K562 (cell line): ENCODE results near the gene PNRC2. TPM values are rescaled to one million over a fixed set of nuclear protein-coding genes. Genes with fewer than 3 reads are reported as not detected.

Source experiments
- ATAC-seq: fragments of 200-7000 bp; cut with Tn5 transposase; 3 replicates; pipeline ENCODE4 v1.9.1; 2020; ENCODE audit warnings: moderate library complexity
- BruUV-seq: library from RNA; stranded (reverse); fragments of 400-500 nt; replicated peaks from 2 replicates; lab custom pipeline; 2021; lab: Mats Ljungman, UMichigan
- CTCF ChIA-PET: fragments of 300-600 bp; formaldehyde crosslinking; extraction: SDS; loops from one replicate; lab custom pipeline; 2021; ENCODE audit warnings: low intra/inter-chr PET ratio; lab: Yijun Ruan, JAX
- POLR2A ChIA-PET: fragments of 300-600, 350-650 bp; sonication (Branson Sonifier 250); formaldehyde crosslinking; extraction: SDS; loops from one replicate; lab custom pipeline; 2021; ENCODE audit warnings: antibody characterized with exemption, inconsistent platforms; lab: Yijun Ruan, JAX
- DNase-seq, 4 experiments: peaks; one replicate each; pipeline versions ENCODE4 v3.0.0 to v3.0.0-alpha.2; 2011 to 2018; ENCODE audit warnings: low spot score in 3 of 4, mixed read lengths in 3 of 4; ENCODE audit errors: extremely low read depth in 1 of 4
- FAIRE-seq: peaks from 2 replicates; lab custom pipeline; 2011; peaks lifted over from hg19 to GRCh38; lab: Jason Lieb, UNC
- H2AFZ ChIP-seq: 2 replicates; pipeline ENCODE4 v1.6.0; 2011; ENCODE audit warnings: low read depth, low read length, control low read depth, inconsistent platforms
- H3K27ac ChIP-seq: fragments of 200-600 bp; 3 replicates; pipeline ENCODE4 v1.8.0; 2011; ENCODE audit warnings: low read depth, mild to moderate bottlenecking, control low read depth, inconsistent platforms, low read length, moderate library complexity, mixed read lengths; ENCODE audit errors: extremely low read depth
- H3K27me3 ChIP-seq, 2 experiments: fragments of 300-600 bp in 1 of 2; 2 replicates in 1 of 2; 3 replicates in 1 of 2; pipeline versions ENCODE4 v1.6.0 to v1.8.0; 2011; ENCODE audit warnings: inconsistent platforms in 2 of 2, low read length in 2 of 2, mild to moderate bottlenecking in 1 of 2, mixed read lengths in 1 of 2, moderate library complexity in 1 of 2; ENCODE audit not compliant: control insufficient read depth in 2 of 2, insufficient read depth in 2 of 2
- H3K36me3 ChIP-seq: fragments of 300-600 bp; 3 replicates; pipeline ENCODE4 v1.8.0; 2011; ENCODE audit warnings: mild to moderate bottlenecking, low read length, inconsistent platforms; ENCODE audit not compliant: control insufficient read depth, insufficient read depth
- H3K4me1 ChIP-seq, 2 experiments: fragments of 200-600 bp in 1 of 2; replicated peaks in 1 of 2; 2 replicates in 1 of 2; 3 replicates in 1 of 2; pipeline versions ENCODE4 v1.5.1 to v1.8.0; 2011; ENCODE audit warnings: inconsistent platforms in 2 of 2, low read length in 2 of 2, mild to moderate bottlenecking in 1 of 2, mixed read lengths in 1 of 2, moderate library complexity in 1 of 2; ENCODE audit not compliant: control insufficient read depth in 2 of 2, insufficient read depth in 2 of 2
- H3K4me2 ChIP-seq: 2 replicates; pipeline ENCODE4 v1.6.1; 2011; ENCODE audit warnings: low read length, control low read depth, inconsistent platforms, mixed read lengths; ENCODE audit not compliant: insufficient read depth
- H3K4me3 ChIP-seq: fragments of 200-600 bp; sonication (generic), shearing (Covaris generic); 2 replicates; pipeline ENCODE4 v1.5.1; 2016; ENCODE audit warnings: control low read depth, inconsistent platforms
- H3K79me2 ChIP-seq: fragments of 200-600 bp; 3 replicates; pipeline ENCODE4 v1.8.0; 2011; ENCODE audit warnings: low read length, inconsistent platforms; ENCODE audit not compliant: control insufficient read depth, insufficient read depth
- H3K9ac ChIP-seq, 2 experiments: 2 replicates each; pipeline versions ENCODE4 v1.6.0 to v1.6.1; 2011; ENCODE audit warnings: low read depth in 2 of 2, low read length in 2 of 2, control low read depth in 1 of 2, inconsistent platforms in 1 of 2, mild to moderate bottlenecking in 1 of 2, mixed read lengths in 1 of 2; ENCODE audit not compliant: insufficient read depth in 1 of 2
- H3K9me1 ChIP-seq: one replicate; pipeline ENCODE4 v1.6.0; 2011; ENCODE audit warnings: inconsistent platforms, mild to moderate bottlenecking, low read length, moderate library complexity; ENCODE audit not compliant: control insufficient read depth, insufficient read depth
- H3K9me3 ChIP-seq: replicated peaks from 2 replicates; pipeline ENCODE4 v1.5.1; 2011; ENCODE audit warnings: low read depth, low read length, inconsistent platforms; ENCODE audit not compliant: control insufficient read depth, insufficient read depth
- H4K20me1 ChIP-seq: replicated peaks from 2 replicates; pipeline ENCODE4 v1.6.1; 2011; ENCODE audit warnings: low read length, inconsistent platforms, mixed read lengths; ENCODE audit not compliant: control insufficient read depth, insufficient read depth
- GTF2E2 ChIP-seq: fragments of 200-800 bp; sonication (Bioruptor generic); IDR thresholded peaks from 2 replicates; pipeline ENCODE4 v1.6.1; 2016; ENCODE audit warnings: missing genetic modification characterization, missing compliant biosample characterization
- ILF3 ChIP-seq: fragments of 450-650 bp; IDR thresholded peaks from 2 replicates; pipeline ENCODE4 v1.6.1; 2018; ENCODE audit warnings: antibody characterized with exemption, mild to moderate bottlenecking, moderate library complexity, borderline replicate concordance
- NFIC ChIP-seq: fragments of 450-650 bp; IDR thresholded peaks from 2 replicates; pipeline ENCODE4 v1.6.1; 2017; ENCODE audit warnings: mild to moderate bottlenecking, inconsistent platforms
- NR4A1 ChIP-seq, 2 experiments: fragments of 250-450 bp in 1 of 2; fragments of 450-650 bp in 1 of 2; sonication (Bioruptor Pico) in 1 of 2; IDR thresholded peaks; 2 replicates each; pipeline versions ENCODE4 v1.4.0 to v1.6.1; 2016 to 2020; ENCODE audit warnings: mild to moderate bottlenecking in 2 of 2, missing compliant biosample characterization in 1 of 2, missing genetic modification characterization in 1 of 2, moderate library complexity in 1 of 2
- OTX1 ChIP-seq: fragments of 450-650 bp; formaldehyde crosslinking; IDR thresholded peaks from 2 replicates; pipeline ENCODE4 v1.4.0; 2022; ENCODE audit warnings: mild to moderate bottlenecking
- RBM17 ChIP-seq: fragments of 200-400 bp; formaldehyde crosslinking; IDR thresholded peaks from 2 replicates; pipeline ENCODE4 v1.6.1; 2017; ENCODE audit warnings: low read depth, mild to moderate bottlenecking, low read length, borderline replicate concordance
- SP2 ChIP-seq: IDR thresholded peaks from 2 replicates; pipeline ENCODE4 v1.6.1; 2011; ENCODE audit warnings: mild to moderate bottlenecking, low read depth, low read length, moderate library complexity; ENCODE audit not compliant: poor library complexity, severe bottlenecking; ENCODE audit errors: extremely low read depth
- TGIF2 ChIP-seq: sonication (generic); formaldehyde crosslinking; IDR thresholded peaks from 2 replicates; pipeline ENCODE4 v1.8.1; 2022; ENCODE audit warnings: mild to moderate bottlenecking, missing genetic modification reagents, moderate library complexity
- ZNF384 ChIP-seq: IDR thresholded peaks from 2 replicates; pipeline ENCODE4 v1.6.1; 2012; ENCODE audit warnings: low read depth, low read length, improper control_type of control experiment
- WGBS: fragments of 100-300 bp; shearing (Covaris generic); methylation state at CpG from one replicate; pipeline ENCODE4 v1.1.6; 2016; ENCODE audit warnings: low coverage, mixed read lengths; ENCODE audit not compliant: insufficient coverage; ENCODE audit errors: missing lambda C conversion rate; 5-methylcytosine and 5-hydroxymethylcytosine counted together
- in situ Hi-C: fragments of 300-500 bp; cut with MboI; formaldehyde crosslinking; loops from 4 replicates; pipeline ENCODE4 v1.15.0; 2018; ENCODE audit warnings: inconsistent platforms, mixed read lengths
- intact Hi-C: fragments of 100-400 bp; cut with micrococcal nuclease; formaldehyde crosslinking; loops from 2 replicates; pipeline ENCODE4 v1.14.2; 2022
- polyA plus RNA-seq, 8 experiments: library from polyadenylated mRNA; depleted of rRNA in 4 of 8; stranded (reverse) in 5 of 8; unstranded in 3 of 8; fragments of >200 nt; fragmentation: Nextera tagmentation in 2 of 8; fragmentation: Illumina TruSeq in 1 of 8; extraction: Ambion mirVana in 2 of 8; extraction: Trizol in 1 of 8; gene quantifications; 2 replicates each; pipeline versions ENCODE4 v1.2.1 to v1.2.3, GENCODE V29; 2011 to 2014; ENCODE audit warnings: inconsistent platforms in 1 of 8, missing spikeins in 1 of 8
- total RNA-seq, 7 experiments: library from RNA; depleted of rRNA in 6 of 7; stranded (reverse); fragments of >200 nt in 6 of 7; fragmentation: Illumina TruSeq in 2 of 7; extraction: Trizol in 2 of 7; gene quantifications; 2 replicates each; pipeline versions ENCODE4 v1.2.1 to v1.2.3, GENCODE V29; 2011 to 2021; ENCODE audit warnings: low replicate concordance in 1 of 7
- TF ChIP-seq, protein P1 (sequence below): fragments of 450-650 bp; formaldehyde crosslinking; IDR thresholded peaks from 2 replicates; pipeline ENCODE4 v1.4.0; 2022; ENCODE audit warnings: missing genetic modification characterization
- TF ChIP-seq, protein P2 (sequence below): fragments of 450-650 bp; formaldehyde crosslinking; conservative IDR thresholded peaks from 2 replicates; pipeline ENCODE4 v1.4.0; 2022; ENCODE audit warnings: mild to moderate bottlenecking, missing genetic modification characterization
- TF ChIP-seq, protein P3 (sequence below): fragments of 250-450 bp; sonication (Bioruptor Pico); IDR thresholded peaks from 2 replicates; pipeline ENCODE4 v1.8.0; 2022; ENCODE audit warnings: inconsistent platforms

The PNRC2 gene
- total and polyA plus RNA-seq, 9 of the 15 experiments (the other 6 are each of a cell fraction or from before 2014, with no cell fraction given) = 127 to 303 (median 203) TPM

DNA sequence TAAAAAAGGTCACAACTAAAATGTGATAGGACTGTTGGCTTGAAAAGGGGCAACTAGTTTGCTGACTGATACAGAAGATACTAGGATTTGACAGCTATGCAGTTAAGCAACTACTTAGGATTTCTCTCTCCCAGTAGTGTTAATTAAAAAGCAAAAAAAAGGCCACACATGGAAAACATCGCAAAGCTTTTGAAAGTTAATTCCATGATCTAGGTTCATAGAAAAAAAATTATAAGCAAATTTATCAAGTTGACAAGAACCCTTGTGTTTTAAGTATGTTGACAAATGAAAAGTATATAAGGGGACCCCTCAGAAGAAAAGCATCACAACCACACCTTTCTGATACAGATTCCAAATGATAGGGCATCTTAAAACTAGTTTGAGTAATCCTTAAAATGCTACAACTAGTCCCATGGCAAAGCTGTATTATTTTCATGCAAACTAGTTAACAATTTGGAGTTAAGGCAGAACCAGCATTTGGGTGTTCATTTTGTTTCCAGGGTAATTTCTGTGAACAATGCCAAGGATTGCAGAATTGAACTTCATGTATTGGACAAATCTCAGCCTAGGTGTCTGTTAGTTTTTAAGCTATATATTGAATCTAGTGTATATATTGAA lies 4.1 kb downstream of the PNRC2 start (continued):
- TF ChIP-seq, protein P1, sequence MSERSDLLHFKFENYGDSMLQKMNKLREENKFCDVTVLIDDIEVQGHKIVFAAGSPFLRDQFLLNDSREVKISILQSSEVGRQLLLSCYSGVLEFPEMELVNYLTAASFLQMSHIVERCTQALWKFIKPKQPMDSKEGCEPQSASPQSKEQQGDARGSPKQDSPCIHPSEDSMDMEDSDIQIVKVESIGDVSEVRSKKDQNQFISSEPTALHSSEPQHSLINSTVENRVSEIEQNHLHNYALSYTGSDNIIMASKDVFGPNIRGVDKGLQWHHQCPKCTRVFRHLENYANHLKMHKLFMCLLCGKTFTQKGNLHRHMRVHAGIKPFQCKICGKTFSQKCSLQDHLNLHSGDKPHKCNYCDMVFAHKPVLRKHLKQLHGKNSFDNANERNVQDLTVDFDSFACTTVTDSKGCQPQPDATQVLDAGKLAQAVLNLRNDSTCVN (CRISPR knock-in tag) = 0 out of 2 replicates have a peak, but pooled peaks have one; percentile 16
- peak; percentile 81 for TF ChIP-seq ILF3
- TF ChIP-seq SP2 = no peak
- TF ChIP-seq ZNF384 = no peak
- TF ChIP-seq TGIF2 (CRISPR knock-in tag) = no peak
- TF ChIP-seq, all 486 proteins: peak for 28

DNA sequence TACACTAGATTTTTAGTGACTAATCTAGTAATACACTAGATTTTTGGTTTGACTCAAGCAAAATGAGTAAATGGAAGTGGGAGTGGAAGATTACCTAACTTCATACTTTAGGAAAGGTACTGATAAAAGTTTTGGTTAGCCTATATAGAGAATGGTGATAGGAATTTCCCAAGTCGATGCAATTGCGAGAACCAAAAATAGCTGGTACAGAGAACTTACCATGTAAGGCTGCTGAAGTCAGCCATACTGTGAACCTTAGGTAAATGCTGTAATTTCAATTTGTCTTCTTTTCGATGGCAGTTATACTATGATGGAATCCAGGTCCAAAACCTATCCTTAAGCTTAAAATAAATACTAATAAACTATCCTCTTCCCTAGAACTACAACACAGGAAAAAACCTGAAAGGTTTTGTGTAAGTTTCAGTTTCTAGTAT lies 4.6 kb downstream of the PNRC2 start:
- ChIA-PET CTCF (no interaction called here), POLR2A (interaction anchor here (0.6 to 8.0 kb wide), 5 partner anchors 9 to 183 kb away, joined by 3 to 82 read pairs (median 5); partner anchors contain the start of gene SRSF10)
- Histone ChIP-seq H3K4me2 (no peak overlapping the region), H3K27me3 (no peaks in the 10 kb centered on the region), H2AFZ (no peak overlapping the region), H3K9me1 (no peaks in the 10 kb centered on the region), H3K9me3 (no peaks in the 10 kb centered on the region), H4K20me1 (peaks cover 17% of the 10 kb centered on the region; the same call in 1 of the 2 replicates), H3K4me1 (peaks cover 2 to 11% of the 10 kb centered on the region in 2 experiments; a peak in 4 of 5 replicates), H3K27ac (peak overlapping the region; percentile 27; the same call in 1 of the 3 replicates), H3K9ac (no peak overlapping the region), H3K4me3 (no peak overlapping the region), H3K36me3 (peaks cover 85% of the 10 kb centered on the region), H3K79me2 (peaks cover 64% of the 10 kb centered on the region)
- no peak for FAIRE-seq
- DNase-seq = no peak
- no TSS peak for BruUV-seq
- intact Hi-C loops (no loop called here), in situ Hi-C loops (no loop called here)
- no peak for ATAC-seq
- WGBS = 67% methylated on average over 3 of the region's 3 CpGs
- no peak for TF ChIP-seq NFIC
- 0 out of 2 replicates have a peak, but pooled peaks have one; percentile 41 for TF ChIP-seq OTX1 (CRISPR knock-in tag)
- TF ChIP-seq GTF2E2 (tag) = 0 out of 2 replicates have a peak, but pooled peaks have one; percentile 3
- TF ChIP-seq NR4A1 (CRISPR knock-in tag; IDR thresholded peaks at IDR 0.05) = no peak
- no peak for TF ChIP-seq NR4A1 (tag; IDR thresholded peaks at IDR 0.05)
- TF ChIP-seq, protein P2, sequence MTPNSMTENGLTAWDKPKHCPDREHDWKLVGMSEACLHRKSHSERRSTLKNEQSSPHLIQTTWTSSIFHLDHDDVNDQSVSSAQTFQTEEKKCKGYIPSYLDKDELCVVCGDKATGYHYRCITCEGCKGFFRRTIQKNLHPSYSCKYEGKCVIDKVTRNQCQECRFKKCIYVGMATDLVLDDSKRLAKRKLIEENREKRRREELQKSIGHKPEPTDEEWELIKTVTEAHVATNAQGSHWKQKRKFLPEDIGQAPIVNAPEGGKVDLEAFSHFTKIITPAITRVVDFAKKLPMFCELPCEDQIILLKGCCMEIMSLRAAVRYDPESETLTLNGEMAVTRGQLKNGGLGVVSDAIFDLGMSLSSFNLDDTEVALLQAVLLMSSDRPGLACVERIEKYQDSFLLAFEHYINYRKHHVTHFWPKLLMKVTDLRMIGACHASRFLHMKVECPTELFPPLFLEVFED (CRISPR knock-in tag) = 0 out of 2 replicates have a peak, but pooled peaks have one; percentile 8
- TF ChIP-seq, protein P3, sequence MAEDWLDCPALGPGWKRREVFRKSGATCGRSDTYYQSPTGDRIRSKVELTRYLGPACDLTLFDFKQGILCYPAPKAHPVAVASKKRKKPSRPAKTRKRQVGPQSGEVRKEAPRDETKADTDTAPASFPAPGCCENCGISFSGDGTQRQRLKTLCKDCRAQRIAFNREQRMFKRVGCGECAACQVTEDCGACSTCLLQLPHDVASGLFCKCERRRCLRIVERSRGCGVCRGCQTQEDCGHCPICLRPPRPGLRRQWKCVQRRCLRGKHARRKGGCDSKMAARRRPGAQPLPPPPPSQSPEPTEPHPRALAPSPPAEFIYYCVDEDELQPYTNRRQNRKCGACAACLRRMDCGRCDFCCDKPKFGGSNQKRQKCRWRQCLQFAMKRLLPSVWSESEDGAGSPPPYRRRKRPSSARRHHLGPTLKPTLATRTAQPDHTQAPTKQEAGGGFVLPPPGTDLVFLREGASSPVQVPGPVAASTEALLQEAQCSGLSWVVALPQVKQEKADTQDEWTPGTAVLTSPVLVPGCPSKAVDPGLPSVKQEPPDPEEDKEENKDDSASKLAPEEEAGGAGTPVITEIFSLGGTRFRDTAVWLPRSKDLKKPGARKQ = no peak
- no peak for TF ChIP-seq RBM17
